ENCODE results near the gene NOL4L.

NOL4L gene

GRCh38 chr20:32431457-32431856 is 153.7 kb downstream of the NOL4L start:
- Histone ChIP-seq H3K27ac (replicated peaks) (no peak overlapping the region), H3K27me3 (ENCODE audit: insufficient read depth, poor library complexity, severe bottlenecking) (no peaks in the 10 kb centered on the region), H3K4me3 (replicated peaks; ENCODE audit: insufficient read depth, low read length) (no peak overlapping the region)
- DNase-seq (ENCODE audit: low read depth in 1 of 2, low spot score in 1 of 2) = no peak
- TF ChIP-seq SPI1 (IDR thresholded peaks at IDR 0.05; ENCODE audit: borderline replicate concordance, low read depth) (no peak), REST (IDR thresholded peaks at IDR 0.05; ENCODE audit: insufficient replicate concordance, low read depth) (no peak), POLR2AphosphoS5 (IDR thresholded peaks at IDR 0.05; ENCODE audit: low read depth) (no peak), CTCF (IDR thresholded peaks at IDR 0.05; ENCODE audit: insufficient read depth, low read length) (no peak)

GRCh38 chr20:32429745-32430360 is 155.3 kb downstream of the NOL4L start:
- TF ChIP-seq SPI1 (IDR thresholded peaks at IDR 0.05; ENCODE audit: borderline replicate concordance, low read depth) = no peak
- no peak for TF ChIP-seq GABPA (IDR thresholded peaks at IDR 0.05; ENCODE audit: low read depth)
- no peak for TF ChIP-seq POLR2AphosphoS5 (IDR thresholded peaks at IDR 0.05; ENCODE audit: low read depth)
- no peak for TF ChIP-seq REST (IDR thresholded peaks at IDR 0.05; ENCODE audit: insufficient replicate concordance, low read depth)
- TF ChIP-seq CTCF (IDR thresholded peaks at IDR 0.05; ENCODE audit: insufficient read depth, low read length) = no peak
- H3K27me3 ChIP-seq (ENCODE audit: insufficient read depth, poor library complexity, severe bottlenecking) = no peaks in the 10 kb centered on the region
- H3K4me3 ChIP-seq (replicated peaks; ENCODE audit: insufficient read depth, low read length) = no peak overlapping the region
- no peak for DNase-seq (ENCODE audit: low read depth in 1 of 2, low spot score in 1 of 2)
- H3K27ac ChIP-seq (replicated peaks) = no peak overlapping the region

- TF ChIP-seq CTCF (IDR thresholded peaks at IDR 0.05; ENCODE audit: insufficient read depth, low read length) (no peak), GABPA (IDR thresholded peaks at IDR 0.05; ENCODE audit: low read depth) (no peak), POLR2AphosphoS5 (IDR thresholded peaks at IDR 0.05; ENCODE audit: low read depth) (no peak), SPI1 (IDR thresholded peaks at IDR 0.05; ENCODE audit: borderline replicate concordance, low read depth) (no peak), REST (IDR thresholded peaks at IDR 0.05; ENCODE audit: insufficient replicate concordance, low read depth) (no peak)
- no peaks in the 10 kb centered on the region for H3K27me3 ChIP-seq (ENCODE audit: insufficient read depth, poor library complexity, severe bottlenecking)
- DNase-seq (ENCODE audit: low read depth in 1 of 2, low spot score in 1 of 2) = no peak
- H3K4me3 ChIP-seq (replicated peaks; ENCODE audit: insufficient read depth, low read length) = no peak overlapping the region
- H3K27ac ChIP-seq (replicated peaks) = no peak overlapping the region
Observed at GRCh38 chr20:32429343-32429742, 155.8 kb downstream of the NOL4L start.

Measured in HL-60 (cell line).